ENCODE results near the gene ARHGEF17.

Gene ARHGEF17

GRCh38 chr11:73381589-73381988 lies 73.5 kb downstream of the ARHGEF17 start:
- TF ChIP-seq FOXP2 (optimal IDR thresholded peaks at IDR 0.05; ENCODE audit: borderline replicate concordance, extremely low read depth, extremely low read length, insufficient read depth): no peak
- TF ChIP-seq, protein P1, sequence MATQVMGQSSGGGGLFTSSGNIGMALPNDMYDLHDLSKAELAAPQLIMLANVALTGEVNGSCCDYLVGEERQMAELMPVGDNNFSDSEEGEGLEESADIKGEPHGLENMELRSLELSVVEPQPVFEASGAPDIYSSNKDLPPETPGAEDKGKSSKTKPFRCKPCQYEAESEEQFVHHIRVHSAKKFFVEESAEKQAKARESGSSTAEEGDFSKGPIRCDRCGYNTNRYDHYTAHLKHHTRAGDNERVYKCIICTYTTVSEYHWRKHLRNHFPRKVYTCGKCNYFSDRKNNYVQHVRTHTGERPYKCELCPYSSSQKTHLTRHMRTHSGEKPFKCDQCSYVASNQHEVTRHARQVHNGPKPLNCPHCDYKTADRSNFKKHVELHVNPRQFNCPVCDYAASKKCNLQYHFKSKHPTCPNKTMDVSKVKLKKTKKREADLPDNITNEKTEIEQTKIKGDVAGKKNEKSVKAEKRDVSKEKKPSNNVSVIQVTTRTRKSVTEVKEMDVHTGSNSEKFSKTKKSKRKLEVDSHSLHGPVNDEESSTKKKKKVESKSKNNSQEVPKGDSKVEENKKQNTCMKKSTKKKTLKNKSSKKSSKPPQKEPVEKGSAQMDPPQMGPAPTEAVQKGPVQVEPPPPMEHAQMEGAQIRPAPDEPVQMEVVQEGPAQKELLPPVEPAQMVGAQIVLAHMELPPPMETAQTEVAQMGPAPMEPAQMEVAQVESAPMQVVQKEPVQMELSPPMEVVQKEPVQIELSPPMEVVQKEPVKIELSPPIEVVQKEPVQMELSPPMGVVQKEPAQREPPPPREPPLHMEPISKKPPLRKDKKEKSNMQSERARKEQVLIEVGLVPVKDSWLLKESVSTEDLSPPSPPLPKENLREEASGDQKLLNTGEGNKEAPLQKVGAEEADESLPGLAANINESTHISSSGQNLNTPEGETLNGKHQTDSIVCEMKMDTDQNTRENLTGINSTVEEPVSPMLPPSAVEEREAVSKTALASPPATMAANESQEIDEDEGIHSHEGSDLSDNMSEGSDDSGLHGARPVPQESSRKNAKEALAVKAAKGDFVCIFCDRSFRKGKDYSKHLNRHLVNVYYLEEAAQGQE (IDR thresholded peaks at IDR 0.05; ENCODE audit: insufficient read depth in 1 of 2, low read depth in 2 of 2, low read length in 2 of 2): no peak
- TF ChIP-seq SIN3A (IDR thresholded peaks at IDR 0.05; ENCODE audit: borderline replicate concordance, insufficient read depth, low read length): no peak
- no peak for TF ChIP-seq POLR2AphosphoS5 (IDR thresholded peaks at IDR 0.05; ENCODE audit: low read depth, low read length)
- TF ChIP-seq TAF1 (IDR thresholded peaks at IDR 0.05; ENCODE audit: borderline replicate concordance, insufficient read depth, low read length): no peak

GRCh38 chr11:73382183-73382582 lies 74.1 kb downstream of the ARHGEF17 start:
- TF ChIP-seq FOXP2 (optimal IDR thresholded peaks at IDR 0.05; ENCODE audit: borderline replicate concordance, extremely low read depth, extremely low read length, insufficient read depth): no peak
- TF ChIP-seq SIN3A (IDR thresholded peaks at IDR 0.05; ENCODE audit: borderline replicate concordance, insufficient read depth, low read length): no peak
- no peak for TF ChIP-seq TAF1 (IDR thresholded peaks at IDR 0.05; ENCODE audit: borderline replicate concordance, insufficient read depth, low read length)
- TF ChIP-seq POLR2AphosphoS5 (IDR thresholded peaks at IDR 0.05; ENCODE audit: low read depth, low read length): no peak
- TF ChIP-seq, protein P1 (IDR thresholded peaks at IDR 0.05; ENCODE audit: insufficient read depth in 1 of 2, low read depth in 2 of 2, low read length in 2 of 2): no peak

- no peak for TF ChIP-seq SIN3A (IDR thresholded peaks at IDR 0.05; ENCODE audit: borderline replicate concordance, insufficient read depth, low read length)
- TF ChIP-seq POLR2AphosphoS5 (IDR thresholded peaks at IDR 0.05; ENCODE audit: low read depth, low read length): no peak
- TF ChIP-seq, protein P1 (IDR thresholded peaks at IDR 0.05; ENCODE audit: insufficient read depth in 1 of 2, low read depth in 2 of 2, low read length in 2 of 2): no peak
- TF ChIP-seq FOXP2 (optimal IDR thresholded peaks at IDR 0.05; ENCODE audit: borderline replicate concordance, extremely low read depth, extremely low read length, insufficient read depth): no peak
- TF ChIP-seq TAF1 (IDR thresholded peaks at IDR 0.05; ENCODE audit: borderline replicate concordance, insufficient read depth, low read length): no peak
These were observed 74.7 kb downstream of the ARHGEF17 start for GRCh38 chr11:73382747-73383146.

- TF ChIP-seq FOXP2 (optimal IDR thresholded peaks at IDR 0.05; ENCODE audit: borderline replicate concordance, extremely low read depth, extremely low read length, insufficient read depth) (no peak), TAF1 (IDR thresholded peaks at IDR 0.05; ENCODE audit: borderline replicate concordance, insufficient read depth, low read length) (no peak), POLR2AphosphoS5 (IDR thresholded peaks at IDR 0.05; ENCODE audit: low read depth, low read length) (no peak), SIN3A (IDR thresholded peaks at IDR 0.05; ENCODE audit: borderline replicate concordance, insufficient read depth, low read length) (no peak)
- TF ChIP-seq, protein P1 (IDR thresholded peaks at IDR 0.05; ENCODE audit: insufficient read depth in 1 of 2, low read depth in 2 of 2, low read length in 2 of 2): no peak
These were observed 75.4 kb downstream of the ARHGEF17 start for GRCh38 chr11:73383249-73384124.
